HG02840 (cell line): ENCODE data around the gene SDCCAG8.

Experiments
- ATAC-seq: cut with Tn5 transposase; IDR thresholded peaks from one replicate; pipeline ENCODE4 v1.9.1; 2021; ENCODE audit warnings: mild to moderate bottlenecking, moderate library complexity, moderate number of reproducible peaks; ENCODE audit not compliant: unreplicated experiment, low FRiP score

The SDCCAG8 gene

DNA sequence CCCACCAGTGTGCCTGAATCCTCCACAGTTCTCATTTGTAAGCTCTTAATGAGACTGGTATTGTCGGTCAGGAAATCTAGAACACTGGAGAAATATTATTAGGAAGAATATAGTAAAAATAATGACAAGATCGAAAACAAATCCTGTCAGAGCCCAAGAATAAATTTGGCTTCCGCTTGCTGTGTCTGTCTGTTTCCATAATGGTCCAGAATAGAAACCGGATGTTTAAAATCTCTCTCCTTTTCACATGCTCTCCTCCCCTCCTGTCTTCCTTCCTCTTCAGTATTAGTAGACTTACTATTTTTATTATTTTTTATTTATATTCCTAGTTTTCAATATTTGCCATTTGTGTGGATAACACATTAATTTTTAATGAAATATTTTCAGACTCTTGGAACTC, 187.7 kb downstream of the SDCCAG8 start:
- no peak for ATAC-seq

DNA sequence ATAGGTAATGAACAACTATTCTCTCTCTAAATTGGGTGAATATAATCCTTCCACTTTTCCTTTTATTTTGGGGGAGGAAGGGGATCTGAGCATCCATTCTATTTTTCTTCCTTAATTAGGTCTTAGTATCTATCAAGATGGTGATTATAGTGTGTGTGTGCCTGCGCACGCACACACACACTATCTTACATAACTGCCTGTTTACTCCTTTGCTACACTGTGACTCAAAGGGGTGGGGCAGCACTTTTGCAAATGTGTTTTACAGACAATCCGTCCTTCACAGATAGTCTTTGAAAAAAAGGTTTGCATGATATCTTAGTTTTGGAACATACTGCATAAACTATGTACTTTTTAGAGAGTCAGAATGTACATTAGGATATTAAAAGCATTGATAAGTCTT, 191.5 kb downstream of the SDCCAG8 start:
- ATAC-seq = no peak

DNA sequence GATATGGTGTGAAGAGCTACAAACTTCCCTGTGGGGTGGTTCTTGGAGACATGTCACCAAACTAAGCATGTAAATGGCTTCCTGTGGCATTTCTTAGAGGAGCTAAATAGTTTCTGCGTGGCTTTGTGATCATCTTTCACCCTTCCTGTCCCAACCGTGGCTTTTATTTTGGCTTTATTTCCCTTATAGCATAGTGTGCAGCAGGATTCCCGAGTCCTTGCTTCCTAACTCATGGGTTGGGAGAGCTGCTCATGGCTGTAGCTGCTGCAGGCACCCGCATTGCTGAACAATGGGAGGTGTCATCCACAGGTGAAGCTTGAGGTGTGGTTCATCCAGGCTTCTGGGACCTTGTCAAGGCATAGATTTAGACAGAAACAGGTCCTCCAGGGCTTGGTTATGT, 192.0 kb downstream of the SDCCAG8 start:
- ATAC-seq = no peak

DNA sequence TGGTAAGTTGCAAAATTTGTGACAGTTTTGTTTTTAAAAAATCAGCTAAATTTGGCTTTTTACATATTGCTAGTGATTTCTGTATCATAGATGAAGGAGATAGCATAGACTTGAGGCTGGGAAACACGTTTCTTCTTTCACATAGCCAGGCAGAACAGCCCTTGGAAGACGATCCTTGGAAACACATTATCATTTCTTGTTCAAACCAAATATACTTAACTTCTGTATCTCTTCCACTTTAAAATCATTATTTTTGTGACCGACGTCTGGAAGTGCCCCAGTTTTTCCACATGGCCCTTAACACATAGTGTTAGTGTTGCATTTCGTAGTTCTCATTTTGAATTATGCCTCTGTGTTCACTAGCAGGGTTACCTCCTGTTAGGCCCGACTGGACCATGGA, 193.5 kb downstream of the SDCCAG8 start:
- ATAC-seq = no peak

DNA sequence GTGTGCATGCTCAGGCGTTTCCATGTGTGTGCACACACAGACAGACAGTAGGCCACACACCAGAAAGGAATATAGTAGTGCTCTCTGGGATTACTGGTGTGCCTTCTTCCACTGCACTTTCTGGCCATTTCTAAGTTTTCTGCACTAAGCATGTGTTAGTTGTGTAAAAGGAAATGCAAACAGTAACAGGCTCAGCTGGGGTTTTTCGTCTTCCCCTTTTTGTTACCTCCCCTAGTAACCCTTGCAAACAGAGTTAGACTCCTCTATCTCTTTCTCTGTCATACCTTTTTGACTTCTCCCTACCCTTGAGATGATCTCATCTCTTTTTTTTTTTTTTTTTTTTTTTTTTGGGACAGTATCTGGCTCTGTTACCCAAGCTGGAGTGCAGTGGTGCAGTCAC, 196.3 kb downstream of the SDCCAG8 start:
- no peak for ATAC-seq

DNA sequence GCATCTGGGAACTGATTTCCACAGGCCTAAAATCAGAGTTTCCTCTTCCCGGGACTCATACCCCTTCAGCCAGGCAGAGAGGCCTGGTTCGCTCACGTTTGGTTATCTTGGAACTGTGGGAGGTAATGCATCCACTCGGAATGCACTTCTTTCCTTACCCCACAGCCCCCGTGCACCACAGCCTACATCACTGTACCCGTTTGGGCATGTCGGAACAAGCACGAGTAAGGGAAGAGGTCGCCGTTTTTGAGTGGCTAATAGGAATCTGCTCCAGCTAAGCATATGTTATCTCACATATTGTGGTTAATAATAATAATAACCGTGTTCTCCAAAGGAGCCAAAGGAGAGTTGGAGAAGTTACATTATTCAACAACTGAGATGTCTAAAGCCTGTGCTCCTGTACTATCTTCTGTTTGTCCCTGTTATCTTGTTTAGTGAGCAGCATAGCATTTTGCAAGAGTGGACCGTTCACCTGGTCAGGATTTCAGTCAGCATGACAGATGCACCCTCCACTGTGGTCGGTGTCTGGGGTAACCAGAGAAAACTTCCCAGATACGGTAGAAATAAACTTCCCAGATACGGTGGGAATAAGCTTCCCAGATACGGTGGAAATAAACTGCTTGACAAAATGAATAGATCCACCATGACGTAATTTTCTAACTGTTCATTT, 198.6 kb downstream of the SDCCAG8 start:
- ATAC-seq = no peak

DNA sequence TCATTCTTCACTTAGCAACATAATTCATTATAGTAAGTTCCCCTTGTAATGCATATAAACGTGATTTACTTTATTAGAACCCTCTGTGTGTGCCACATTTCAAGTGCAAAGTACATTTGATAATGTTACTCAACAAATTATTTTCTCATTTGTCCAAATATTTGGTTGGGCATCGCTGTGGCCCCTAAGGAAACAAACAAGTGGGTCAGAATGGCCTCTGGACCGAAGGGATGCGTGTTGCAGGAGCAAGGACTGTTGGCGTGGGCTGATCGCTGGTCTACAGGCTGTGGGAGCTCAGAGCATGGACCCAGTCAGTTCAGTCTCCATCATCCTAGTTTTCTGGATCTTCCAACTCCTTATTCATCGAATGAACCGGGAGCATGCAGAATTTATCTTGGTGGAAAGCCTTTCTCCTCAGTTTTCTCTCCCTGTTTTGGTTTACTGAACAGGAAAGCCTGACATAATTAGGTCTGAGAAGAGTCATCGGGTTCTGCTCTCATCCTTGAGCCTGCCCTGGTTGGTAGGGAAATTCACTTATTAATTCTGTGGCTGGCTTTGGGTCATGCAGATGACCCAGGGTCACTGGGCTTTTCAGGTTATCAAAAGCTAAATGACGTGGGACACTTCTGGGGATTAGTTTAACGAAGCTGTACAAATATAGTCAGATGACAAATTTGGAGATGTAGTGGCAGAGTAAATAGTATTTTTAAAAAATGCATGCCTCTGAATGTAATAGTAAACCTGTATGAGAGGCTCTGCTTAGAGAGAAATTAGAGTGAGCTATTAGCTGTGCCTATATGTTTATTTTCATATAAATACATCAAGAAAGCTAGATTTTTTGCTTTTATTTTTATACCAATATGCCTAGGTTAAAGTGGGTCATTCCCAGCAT, 200.2 kb downstream of the SDCCAG8 start:
- ATAC-seq = no peak

DNA sequence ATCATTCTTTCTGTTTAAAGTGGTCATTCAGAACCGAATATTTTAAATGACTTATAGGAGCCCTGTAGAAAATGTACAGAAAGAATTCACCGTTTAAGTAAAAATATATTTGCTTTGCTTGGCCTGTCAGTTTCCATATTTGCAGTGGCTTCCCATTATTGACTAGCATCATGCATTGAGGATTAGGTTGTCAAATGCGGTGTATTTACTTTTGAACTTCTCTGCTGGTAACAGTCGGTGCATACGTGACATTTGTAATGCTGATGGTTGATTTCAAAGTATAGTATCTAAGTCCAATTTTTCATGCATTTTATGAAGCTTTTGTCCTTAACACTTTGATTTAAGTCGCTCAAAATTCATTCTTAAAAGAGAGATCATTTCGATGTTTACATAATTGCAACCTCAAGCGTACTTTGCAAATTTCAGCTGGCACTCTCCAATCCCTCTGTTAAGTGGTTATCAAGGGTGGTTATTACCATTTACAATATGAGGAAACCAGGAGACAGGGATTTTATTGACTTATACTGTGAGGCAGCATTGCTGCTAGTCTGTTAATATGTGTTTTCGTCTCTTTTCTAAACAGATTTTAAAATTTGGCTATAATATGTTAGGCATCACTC, 201.6 kb downstream of the SDCCAG8 start:
- ATAC-seq = no peak

DNA sequence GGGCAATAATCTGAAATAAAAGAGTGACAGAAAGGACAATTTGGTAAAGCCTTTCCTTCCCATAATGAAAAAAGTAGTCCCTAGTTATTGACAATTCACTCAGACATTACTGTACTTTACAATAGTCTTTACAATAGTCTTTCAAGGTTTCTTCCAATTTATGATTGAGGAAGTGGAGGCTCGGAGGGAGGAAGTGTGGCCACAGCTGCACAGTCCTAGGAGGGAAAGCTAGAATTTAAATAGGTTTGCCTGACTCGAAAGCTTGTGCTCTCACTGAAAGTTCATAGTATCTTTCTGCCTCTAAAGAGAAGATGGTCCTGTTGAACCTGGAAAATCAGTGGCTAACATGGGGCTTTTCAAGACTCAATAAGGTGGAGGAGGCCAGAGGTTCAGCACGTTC, 203.2 kb downstream of the SDCCAG8 start:
- ATAC-seq = no peak

DNA sequence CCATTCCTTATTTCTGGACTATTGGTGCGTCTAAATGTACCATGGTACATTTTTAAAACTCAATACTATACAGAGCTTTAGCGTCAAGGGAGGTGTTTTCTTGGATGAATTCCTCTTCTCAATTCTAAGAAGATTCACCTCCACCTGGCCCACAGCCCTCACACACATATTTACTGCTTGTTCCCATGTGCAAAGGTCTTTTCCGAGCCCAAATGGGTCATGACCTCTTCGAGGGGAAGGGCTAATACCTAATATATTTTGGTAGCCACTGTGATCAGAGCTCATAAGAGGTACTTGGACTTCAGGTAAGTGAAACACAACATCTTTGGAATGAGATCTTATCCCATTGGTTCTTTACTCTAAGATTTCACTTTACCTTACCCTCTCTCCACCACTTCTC, 205.9 kb downstream of the SDCCAG8 start:
- no peak for ATAC-seq

DNA sequence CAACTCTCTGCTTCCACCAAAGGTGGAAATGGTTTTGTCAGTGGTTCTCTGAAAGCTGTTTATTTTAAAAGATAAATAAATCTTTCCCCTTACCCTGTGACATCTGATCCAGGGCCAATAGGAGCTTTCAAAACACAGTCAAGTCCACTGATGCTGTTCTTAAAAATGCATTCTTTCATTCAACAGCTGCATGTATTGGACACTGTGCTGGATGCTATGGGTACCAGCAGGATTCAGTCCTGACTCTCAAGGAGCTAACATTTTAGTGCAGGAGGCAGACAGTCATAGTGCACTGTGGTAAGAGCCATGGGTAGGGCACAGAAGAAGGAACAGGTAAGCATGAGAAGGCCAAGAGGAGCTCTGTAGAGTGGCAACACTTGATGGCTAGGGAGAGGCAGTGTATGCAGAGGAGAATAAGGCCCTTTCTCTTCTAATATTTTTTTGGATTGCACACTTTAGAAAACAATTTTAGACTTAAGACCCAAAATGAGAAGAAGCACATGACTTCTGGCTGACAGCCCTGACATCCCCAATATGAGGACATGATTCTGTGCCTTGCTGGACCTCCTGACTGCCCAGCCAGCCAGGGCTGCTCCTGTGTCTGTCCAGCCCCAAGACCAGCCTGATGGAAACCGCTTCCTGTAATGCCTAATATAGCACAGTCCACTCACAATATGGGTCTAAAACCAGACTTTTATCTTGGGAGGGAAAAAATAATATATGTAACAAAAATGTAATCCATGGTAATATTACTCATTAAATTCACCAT, 207.3 kb downstream of the SDCCAG8 start:
- no peak for ATAC-seq

DNA sequence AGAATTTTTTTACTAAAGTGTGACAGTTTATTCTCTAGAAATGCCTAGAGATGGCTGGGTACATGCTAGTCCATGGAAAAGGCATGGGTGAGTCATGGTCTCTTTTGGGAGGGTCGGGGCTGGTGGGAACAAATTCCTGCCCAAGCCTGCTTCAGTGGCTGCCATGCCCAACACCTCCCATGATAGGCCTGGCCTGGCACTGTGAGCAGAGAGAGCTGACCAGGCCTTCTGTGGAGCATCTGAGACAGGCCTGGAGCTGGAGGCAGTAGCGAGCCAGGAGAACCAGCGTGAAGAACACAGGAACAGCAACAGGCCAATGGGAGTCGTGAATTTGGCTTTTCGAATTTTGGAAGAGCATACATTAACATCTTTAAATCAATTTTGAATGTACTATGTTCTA, 209.2 kb downstream of the SDCCAG8 start:
- ATAC-seq = no peak

DNA sequence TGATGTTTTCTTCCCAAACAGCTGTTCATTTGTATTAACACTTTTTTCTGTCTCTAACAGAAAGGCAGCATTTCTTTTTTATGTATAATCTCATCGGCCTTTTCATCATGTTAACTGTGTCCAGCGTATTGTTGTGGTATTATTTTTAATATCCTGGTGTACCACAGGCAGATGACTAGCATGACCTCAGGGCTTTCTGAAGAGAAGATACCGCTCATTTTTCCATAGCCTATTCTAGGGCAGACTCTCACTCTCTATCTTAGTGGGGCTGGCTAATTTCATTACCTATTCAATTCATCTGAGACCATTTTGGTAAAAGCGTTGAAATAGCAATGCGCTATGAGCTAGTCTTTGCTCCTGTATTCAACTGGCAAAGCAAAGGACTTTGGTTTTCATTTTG, 209.9 kb downstream of the SDCCAG8 start:
- ATAC-seq = no peak

DNA sequence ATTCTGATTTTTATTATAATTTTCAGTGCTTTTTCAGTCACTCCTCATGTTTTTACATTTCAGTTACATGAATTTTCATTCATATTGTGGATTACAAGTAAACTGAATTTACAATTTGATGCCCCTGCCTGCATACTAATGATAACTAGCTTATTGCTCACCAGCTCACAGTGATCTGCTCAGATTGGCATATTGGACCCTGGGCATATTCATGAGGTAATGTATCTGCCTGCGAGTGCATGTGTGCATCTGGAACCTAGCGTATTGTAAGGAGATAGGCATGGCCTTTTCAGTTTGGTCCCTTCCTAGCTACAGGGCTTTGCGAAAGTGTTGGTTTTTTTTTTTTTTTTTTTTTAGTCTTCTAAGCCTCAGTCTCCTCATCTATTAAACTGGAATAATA, 213.7 kb downstream of the SDCCAG8 start:
- ATAC-seq = no peak

DNA sequence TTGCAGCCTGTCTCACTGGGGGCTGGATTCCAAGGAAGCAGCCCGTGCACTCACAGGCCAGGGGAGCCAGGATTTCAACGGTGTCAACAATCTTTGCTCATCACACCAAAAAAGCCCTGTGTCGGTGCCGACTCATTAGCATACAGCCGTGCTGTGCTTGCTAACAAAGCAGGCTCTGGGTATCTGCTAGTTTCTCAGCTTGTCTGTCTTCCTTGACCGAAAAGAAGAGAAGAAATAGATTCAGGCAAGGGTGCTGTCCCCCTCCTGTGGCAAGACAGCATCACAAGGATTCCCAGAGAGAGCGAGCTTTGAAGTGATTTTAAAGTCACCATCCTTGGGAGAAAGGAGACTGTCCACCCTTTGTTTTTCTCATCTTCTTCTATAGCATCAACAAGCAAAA, 214.7 kb downstream of the SDCCAG8 start:
- ATAC-seq = no peak

DNA sequence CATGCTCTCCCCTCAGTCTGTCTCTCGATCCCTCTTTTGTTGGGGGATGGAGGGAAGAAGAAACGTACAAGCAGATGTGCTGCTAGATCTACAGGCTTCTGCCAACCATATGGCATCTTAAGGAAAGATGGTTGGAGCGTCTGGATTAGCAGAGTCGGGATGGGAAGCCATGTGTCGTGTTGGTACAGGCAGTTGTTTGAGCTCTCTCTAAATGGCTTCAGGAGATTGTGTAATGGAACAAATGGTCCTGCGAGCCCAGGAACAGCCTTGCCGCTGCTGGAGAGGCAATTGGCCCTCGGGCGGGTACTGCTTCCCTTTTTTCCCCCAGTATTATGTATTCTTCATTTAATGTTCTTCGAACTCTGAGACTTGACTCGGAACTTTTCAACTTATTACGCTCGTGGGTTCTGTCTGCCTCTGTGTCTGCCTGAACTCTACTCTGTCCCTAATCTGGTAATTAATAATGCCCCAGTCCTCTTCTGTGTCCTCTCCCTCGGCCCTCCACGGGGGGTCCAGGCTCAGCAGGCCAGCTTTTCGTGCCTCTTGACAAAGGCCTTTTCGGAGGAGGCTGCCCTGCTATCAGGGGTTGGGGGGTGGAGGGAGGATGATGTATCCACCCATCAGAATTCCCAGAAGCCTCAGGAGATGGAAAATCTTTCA, 215.3 kb downstream of the SDCCAG8 start:
- no peak for ATAC-seq

DNA sequence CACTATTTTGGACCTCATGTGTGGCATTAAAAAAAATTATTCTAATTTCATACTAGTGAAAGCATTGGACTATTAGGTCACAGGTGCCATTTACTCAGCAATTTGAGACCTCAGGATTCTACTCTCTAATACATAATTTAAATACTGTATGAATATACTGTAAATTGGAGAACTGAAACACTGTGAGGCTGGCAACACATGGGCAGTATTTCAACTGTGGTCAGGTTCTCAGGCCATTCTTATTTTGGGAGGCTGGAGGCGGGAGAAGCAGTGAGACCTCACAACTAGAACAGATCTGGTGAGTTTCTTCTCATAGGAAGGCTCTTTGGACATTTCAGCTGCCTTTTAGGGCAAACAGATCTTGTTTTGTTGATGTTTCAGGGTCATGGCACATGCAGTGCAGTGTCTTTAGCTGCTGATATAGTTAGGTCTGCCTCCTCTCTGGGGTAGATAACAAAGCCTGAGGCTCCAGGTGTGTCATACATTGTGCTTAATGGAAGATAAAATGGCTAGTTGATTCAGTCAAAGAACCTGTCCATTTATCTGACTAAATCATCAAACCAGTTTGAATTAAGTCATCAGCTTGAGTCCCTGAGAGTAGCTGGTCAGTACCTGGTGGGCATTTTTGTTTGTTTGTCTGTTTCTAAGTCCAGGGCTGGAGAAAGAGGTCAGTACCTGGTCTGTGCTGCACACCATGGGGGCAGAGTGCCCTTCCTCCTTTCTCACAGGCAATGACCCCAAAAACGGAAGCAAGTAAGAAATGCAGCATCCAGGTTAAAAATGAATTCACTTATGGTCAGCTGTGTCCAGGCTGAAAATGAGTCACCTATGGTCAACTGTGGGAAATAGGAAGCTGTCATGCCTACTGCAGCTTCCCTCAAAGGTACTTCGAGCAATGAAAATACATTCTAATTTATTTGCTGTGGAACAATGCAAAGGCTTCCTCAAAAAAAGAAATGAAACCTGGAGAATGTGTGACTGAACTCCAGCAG, 216.2 kb downstream of the SDCCAG8 start:
- ATAC-seq = peak; percentile 64

DNA sequence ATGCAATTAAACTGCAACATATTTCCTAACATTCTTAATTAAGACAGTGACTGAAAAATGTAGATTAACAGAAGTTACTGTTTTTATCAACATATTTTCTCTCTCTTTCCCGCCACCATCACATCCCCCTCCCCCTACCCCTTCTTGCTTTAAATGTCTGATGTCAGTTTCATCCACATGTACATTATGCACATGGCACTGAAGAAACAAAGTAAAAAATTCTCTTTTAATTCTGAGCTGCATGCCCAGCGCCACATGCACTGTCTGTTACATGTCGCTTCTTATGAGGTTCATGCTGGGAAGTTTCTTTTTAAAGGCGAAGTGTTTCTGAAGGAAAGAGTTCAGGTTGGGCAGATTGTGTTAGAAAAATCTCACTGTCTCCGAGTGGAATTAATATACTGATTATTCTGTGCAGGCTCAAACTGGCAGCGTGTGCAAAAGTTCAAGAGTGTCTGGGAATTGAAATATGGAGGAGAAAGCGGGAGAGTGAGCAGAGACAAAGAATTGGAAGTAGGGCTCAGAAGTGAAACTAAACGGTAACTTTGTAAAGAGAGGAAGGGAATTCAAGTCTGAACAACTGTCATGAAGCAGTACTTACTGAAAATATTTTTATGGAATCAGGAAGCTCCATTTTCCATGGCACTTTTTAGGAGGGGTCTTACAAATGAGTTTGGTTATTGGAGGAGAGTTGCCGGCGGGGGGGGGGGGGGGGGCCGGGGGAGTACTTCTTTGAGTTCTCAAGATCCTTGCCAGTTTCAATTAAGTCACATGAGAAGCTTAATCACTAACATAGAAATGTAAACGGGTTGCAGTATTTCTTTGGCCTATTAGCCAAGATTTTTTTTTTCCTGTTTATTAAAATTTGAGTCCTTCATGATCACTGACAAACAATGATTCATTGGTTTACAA, 217.6 kb downstream of the SDCCAG8 start:
- no peak for ATAC-seq
